Measurements from ENCODE around the gene SPATA13.
"Not testable (repeated sequence)": the region's sequence is repeated elsewhere in the genome, so short reads cannot be mapped to it uniquely, and the experiment has no call there.

The SPATA13 gene

GRCh38 chr13:24202215-24202614 lies 41.7 kb downstream of the SPATA13 start:
- no peak for DNase-seq

DNA sequence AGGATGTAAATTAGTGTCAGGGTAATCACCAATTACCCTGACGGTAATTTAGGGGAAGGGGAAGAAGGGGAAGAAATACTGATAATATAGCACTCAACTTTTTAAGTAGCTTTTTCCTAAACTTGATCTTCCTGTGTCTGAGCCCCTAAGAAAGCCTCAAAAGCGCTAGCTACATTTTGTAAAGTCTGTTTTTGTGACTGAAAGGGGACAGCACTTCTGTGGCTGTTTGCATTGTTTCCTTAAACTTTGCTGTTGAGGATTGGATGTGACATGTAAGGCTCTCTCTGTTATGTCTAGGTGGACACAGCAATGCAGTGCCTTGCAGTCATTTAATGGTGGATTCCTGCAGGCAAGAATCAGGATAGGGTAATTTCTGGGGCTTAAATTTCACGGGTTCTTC lies 42.8 kb downstream of the SPATA13 start:
- DNase-seq: no peak

DNA sequence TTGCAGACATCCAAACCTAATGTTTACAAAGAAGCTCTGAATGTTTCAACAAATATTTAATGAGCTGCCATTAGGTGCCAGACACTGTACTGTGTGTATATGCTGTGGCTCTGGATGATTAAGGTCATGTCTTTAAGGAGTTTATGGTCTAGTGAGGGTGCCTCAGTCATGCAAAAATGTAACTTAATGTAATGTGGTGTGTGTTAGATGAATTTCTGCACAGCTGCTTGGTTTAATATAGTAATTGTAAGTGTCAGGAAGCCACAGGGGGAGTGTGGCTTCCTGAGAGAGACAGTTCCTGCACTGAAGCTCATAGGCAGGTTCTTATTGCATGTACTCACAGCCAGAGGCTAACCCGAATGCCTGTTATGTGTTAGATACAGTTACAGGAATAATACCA lies 43.3 kb downstream of the SPATA13 start:
- no peak for DNase-seq

DNA sequence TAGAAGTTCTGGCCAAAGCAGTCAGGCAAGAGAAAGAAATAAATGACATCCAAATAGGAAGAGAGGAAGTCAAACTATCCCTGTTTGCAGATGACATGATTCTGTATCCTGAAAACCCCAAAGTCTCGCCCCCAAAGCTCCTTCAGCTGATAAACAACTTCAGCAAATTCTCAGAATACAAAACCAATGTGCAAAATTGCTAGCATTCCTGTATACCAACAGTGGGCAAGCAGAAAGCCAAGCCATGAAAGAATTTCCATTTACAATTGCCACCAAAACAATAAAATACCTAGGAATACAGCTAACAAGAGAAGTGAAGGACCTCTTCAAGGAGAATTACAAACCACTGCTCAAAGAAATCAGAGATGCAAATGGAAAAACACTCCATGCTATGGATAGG lies 44.6 kb downstream of the SPATA13 start:
- DNase-seq: not testable (repeated sequence)

- no peak for DNase-seq
Measured at GRCh38 chr13:24207841-24208667, 47.5 kb downstream of the SPATA13 start.

DNA sequence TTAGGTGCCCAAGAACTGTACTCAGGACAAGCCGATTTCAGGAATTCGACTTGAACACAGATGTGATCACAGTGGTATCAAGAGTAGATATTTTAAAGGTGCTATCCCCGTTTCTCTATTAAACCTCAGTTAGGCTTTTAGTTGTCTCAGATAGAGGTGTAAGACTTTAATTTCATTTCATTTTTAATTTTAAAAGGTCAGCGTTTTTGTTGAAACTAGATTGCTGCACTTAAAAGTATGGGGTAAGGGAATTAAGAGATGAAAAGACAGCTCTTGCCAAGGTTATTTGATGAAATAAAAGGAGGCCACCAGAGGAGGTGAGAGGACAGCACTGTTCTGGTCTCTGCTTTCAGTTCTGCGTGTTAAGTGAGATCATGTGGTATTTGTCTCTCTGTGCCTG lies 48.6 kb downstream of the SPATA13 start:
- no peak for DNase-seq

DNA sequence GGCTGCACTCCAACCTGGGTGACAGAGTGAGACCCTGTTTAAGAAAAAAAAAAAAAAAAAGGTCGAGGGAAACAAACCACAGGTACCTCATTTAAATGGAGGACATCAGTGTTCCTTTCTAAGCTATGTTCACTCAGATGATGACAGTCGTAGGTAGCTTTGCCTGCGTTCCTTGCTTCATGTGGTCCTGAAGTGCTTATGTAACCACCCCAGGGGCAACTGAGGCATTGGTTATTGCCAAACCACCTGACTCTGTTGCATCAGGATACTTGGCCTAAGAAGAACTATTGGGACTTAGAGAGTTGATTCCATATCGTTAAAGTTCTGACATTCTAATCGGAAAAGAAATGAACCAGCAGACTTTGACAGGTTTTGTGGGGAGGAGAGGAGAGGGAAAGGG lies 51.7 kb downstream of the SPATA13 start:
- no peak for DNase-seq

DNA sequence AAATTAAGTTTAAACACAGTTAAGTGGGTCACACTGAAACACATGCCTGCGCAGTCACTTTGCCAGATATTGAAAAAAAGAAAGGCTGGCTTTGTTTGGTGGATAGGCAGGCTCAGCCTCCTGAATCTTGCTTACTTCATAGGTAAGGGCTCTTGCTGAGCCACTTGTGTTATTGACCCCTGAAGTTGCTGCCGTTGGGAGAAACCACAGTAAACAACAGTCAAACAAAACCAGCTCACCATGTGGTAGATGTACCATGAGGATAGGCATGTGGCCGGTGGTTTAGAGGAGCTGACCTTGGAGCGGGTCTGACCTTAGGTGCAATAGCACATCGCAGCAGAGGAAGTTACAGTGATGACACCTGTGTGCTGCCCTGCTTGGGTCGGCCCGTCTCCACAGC lies 52.2 kb downstream of the SPATA13 start:
- no peak for DNase-seq

DNA sequence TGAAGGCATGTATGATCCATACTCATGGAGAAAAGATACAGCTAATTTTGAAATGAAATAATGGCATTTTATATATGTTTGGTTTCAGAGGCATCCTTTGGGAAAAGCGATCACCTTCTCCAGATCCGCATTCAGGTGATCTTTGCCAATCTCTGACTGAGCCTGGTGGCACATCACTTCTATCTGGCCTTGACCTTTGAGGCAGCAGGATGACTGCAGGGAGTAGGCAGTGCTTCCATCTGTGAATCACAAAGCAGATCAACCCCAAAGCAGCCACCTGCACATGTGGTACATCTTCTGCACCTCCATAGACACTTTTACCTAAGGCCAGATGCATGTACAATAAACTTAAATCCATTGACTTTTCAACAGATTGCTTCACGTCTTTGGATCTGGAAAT lies 53.4 kb downstream of the SPATA13 start:
- DNase-seq: no peak

- no peak for DNase-seq
Measured at GRCh38 chr13:24214528-24214927, 54.0 kb downstream of the SPATA13 start.

DNA sequence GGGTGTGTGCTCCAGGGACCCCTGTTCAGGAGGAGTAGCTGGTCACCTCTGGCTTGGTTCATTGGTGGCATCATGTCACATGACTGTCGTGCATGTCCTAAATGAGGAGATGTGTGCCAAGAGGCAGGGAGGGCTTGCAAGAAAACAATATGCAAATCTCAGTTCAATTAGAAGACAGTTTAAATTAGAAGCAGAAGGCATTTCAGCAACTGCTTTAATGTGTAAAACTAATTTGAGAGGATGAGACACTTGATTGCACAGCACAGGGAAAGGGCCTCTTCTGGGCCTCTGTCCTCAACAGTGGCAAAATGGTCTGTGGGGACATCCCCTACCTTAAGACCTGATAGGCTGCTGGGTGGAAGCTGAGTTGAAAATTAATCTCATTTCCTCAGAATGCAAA lies 54.6 kb downstream of the SPATA13 start:
- no peak for DNase-seq

- DNase-seq: no peak
Measured at GRCh38 chr13:24215732-24216131, 55.2 kb downstream of the SPATA13 start.

GRCh38 chr13:24216176-24216575 lies 55.7 kb downstream of the SPATA13 start:
- DNase-seq: no peak

- DNase-seq: not testable (repeated sequence)
Measured at GRCh38 chr13:24216779-24217178, 56.3 kb downstream of the SPATA13 start.

DNA sequence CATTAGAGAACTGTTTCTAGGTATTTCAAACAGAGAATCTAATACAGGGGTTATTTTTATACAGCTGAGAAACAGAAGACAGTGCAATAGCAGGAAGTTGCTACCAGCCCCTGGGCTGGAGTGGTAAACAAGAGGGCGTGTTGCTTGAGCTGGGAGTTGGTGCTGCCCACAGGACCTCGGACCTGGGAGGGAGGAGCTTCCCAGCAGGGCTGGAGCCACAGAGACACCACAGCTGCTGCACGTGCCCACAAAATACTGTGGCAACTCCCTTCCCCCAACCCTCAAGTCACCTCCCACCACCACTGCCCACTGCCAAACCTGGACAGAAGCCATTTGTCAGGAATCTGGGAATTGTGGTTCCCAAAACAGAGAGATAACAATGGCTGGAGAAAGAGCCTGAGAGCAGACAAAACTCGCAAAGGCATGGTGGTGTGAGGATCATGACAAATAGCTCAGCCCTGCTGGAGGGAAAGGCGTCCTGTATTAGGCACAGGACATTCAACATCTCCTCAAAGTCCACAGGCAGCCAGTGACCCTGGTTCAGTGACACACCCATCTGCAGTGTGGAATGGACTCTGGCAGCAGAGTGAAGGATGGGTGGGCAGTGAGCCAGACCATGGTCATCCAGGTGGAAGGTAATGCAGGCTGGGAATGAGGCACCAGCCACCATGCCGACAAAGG lies 57.2 kb downstream of the SPATA13 start:
- no peak for DNase-seq

- no peak for DNase-seq
Measured at GRCh38 chr13:24218338-24218737, 57.8 kb downstream of the SPATA13 start.

- DNase-seq: no peak
Measured at GRCh38 chr13:24218977-24219376, 58.5 kb downstream of the SPATA13 start.

DNA sequence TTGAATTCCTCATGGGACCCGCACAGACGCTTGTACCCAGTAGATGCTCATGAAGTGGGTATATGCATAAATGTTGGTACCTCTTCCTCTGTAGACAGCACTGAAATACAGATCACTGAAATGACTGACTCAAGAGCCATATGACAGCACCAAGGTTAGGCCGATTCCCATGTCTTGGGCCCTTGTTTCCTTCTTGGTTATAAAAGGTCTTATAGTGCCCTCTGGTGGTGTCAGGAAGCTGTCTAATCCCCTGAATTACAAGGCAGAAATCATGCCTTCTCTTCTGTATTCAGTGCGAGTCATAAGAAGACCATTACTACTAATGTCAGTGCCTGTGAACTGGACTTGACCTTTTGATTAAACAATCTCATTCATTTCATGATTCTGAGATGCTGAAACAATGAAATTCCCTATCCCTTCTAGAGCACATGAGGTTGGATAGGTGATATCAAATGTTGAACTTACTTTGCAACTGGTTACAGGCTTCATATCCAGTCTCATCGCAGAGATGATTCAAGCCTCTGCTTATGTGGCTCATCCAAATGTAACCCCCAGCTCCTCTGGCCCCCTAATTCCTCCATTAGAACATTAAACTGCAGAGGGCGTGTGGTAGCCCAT lies 59.7 kb downstream of the SPATA13 start:
- no peak for DNase-seq

- DNase-seq: no peak
Measured at GRCh38 chr13:24221007-24221406, 60.5 kb downstream of the SPATA13 start.

- DNase-seq: no peak
Measured at GRCh38 chr13:24222756-24223155, 62.2 kb downstream of the SPATA13 start.

DNA sequence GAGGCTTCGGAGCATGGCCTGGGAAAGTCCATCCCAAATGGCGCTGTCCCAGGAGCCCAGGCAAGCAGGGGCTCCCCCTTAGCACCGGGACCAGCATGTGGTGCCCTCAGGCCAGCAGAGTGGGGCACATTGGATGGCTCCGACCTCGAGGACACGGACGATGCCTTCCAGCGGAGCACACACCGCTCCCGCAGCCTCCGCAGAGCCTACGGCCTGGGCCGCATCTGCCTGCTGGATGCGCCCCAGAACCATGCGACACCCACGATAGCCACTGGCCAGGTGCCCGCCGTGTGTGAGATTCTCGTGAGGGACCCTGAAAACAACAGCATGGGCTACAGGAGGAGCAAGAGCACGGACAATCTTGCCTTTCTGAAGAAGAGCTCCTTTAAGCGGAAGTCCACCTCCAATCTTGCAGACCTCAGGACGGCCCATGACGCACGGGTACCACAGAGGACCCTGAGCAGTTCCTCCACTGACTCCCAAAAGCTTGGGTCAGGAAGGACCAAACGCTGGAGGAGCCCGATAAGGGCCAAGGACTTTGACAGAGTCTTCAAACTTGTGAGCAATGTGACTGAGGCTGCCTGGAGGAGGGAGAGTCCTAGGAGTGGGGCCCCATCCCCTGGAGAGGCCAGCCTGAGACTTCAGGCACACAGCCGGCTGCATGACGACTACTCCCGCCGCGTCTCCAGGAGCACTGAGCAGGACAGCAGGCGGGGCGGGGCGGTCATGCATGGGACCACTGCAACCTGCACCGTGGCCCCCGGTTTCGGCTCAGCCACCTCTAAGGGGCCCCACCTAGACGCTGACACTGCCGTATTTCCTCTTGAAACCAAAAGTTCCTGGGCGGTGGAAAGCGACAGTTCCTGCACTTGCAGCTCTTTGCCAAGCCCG lies 63.1 kb downstream of the SPATA13 start:
- DNase-seq: no peak

GRCh38 chr13:24224232-24224680 lies 63.7 kb downstream of the SPATA13 start:
- no peak for DNase-seq

- no peak for DNase-seq
Measured at GRCh38 chr13:24225062-24225461, 64.5 kb downstream of the SPATA13 start.
